Head of caudate nucleus (tissue), 42 donors: Measurements from ENCODE around the gene PRDX6.
"Not testable (repeated sequence)": the region's sequence is repeated elsewhere in the genome, so short reads cannot be mapped to it uniquely, and the experiment has no call there.

ENCODE experiments used
- DNase-seq, 42 donors: peaks; one replicate each; pipeline versions ENCODE4 v3.0.0 to v3.0.0-alpha.2; 2020 to 2021; ENCODE audit warnings: mixed read lengths in 7 of 42
- intact Hi-C: fragments of 100-400 bp; cut with DNase I; formaldehyde crosslinking; loops from one replicate; pipeline ENCODE4 v1.15.0; 2022

PRDX6 gene

DNA sequence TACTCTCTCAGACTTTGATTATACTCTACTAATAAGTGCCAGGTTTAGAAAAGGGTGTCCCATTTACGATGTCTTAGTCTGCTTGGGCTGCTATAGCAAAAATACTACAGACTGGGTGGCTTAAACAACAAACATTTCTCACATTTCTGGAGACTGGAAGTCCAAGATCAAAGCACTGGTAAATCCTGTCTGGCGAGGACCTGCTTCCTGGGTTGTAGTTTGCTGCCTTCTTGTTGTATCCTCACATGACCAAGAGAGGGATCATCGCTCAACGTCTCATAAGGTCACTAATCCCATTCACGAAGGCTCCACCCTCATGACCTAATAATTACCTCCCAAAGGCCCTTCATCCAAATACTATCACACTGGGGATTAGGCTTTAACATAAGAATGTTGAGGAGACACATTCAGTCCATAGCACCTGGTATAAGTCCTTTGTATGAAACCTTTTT is 12.0 kb downstream of the PRDX6 start:
- DNase-seq = no peak
- intact Hi-C loops = no loop called here

DNA sequence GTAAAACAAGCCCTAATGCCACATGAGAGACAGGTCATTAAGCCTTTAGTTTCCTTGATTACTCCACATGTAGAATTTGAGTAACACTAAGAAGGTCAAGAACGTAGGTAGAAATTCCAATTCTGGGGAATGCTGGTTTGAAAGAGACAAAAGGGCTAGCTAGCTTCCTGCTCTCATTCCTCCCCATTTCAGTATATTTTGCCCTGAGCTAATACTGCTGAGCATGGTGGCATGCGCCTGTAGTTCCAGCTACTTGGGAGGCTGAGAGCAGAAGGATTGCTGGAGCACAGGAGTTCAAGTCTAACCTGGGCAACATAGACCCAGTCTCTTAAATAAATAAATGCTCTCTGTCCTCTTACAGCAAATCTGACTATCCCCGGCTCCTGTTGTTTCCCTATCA is 12.8 kb downstream of the PRDX6 start:
- intact Hi-C loops = no loop called here
- DNase-seq = no peak

DNA sequence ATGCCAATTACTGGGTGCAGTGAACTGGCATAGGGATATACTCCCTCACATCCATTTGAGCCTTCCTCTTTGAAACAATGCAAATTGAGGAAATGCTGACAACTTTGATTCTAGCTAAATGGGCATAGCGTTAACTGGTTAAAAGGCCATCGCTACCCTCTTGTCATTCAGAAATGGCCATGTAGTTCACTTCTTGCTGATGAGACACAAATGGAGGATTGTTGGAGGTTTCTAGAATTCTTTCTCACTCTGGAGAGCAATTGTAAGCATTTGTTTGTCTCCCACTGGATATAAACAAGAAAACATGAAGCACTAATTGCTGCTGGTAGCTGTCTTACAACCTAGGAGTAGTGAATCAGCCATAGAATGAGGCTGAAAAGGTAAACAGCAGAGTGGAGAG is 14.4 kb downstream of the PRDX6 start:
- intact Hi-C loops = no loop called here
- DNase-seq = no peak

DNA sequence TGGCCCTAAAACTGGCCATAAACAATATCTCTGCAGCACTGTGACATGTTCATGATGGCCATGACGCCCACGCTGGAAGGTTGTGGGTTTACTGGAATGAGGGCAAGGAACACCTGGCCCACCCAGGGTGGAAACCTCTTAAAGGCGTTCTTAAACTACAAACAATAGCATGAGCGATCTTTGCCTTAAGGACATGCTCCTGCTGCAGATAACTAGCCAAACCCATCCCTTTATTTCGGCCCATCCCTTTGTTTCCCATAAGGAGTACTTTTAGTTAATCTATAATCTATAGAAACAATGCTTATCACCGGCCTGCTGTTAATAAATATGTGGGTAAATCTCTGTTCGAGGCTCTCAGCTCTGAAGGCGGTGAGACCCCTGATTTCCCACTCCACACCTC is 16.0 kb downstream of the PRDX6 start:
- intact Hi-C loops, DNase-seq: not testable (repeated sequence)

DNA sequence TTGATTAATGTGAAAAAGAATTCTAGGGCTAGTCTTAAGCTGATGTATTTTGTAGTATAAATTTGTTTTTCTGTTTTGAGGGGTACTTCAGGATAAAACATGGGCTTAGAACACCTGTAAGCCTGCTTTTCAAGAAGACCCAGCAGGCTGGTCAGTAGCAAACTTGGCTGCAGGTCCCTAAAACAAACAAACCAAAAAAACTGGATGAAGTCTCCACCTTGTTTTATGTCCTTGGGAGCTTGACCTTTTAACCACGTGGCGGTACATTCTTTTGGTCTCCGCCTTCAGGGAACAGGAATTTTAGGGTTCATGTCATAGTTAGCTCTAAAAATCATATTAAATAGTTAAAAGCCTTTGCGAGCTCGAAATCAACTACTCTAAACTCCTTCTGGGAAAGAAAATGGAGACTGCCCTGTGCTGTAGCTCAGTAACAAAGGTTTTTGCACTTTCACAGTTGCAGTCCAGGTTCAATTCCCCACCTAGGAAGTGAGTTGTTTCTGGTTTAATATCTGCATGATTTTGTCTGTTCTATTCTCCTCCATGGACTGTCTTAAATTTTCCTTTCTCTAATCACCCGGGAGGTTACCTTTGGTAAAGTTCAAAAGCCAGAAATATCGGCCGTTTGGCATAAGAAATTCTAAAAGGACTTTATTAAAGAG is 18.6 kb downstream of the PRDX6 start:
- intact Hi-C loops = no loop called here
- DNase-seq = no peak

DNA sequence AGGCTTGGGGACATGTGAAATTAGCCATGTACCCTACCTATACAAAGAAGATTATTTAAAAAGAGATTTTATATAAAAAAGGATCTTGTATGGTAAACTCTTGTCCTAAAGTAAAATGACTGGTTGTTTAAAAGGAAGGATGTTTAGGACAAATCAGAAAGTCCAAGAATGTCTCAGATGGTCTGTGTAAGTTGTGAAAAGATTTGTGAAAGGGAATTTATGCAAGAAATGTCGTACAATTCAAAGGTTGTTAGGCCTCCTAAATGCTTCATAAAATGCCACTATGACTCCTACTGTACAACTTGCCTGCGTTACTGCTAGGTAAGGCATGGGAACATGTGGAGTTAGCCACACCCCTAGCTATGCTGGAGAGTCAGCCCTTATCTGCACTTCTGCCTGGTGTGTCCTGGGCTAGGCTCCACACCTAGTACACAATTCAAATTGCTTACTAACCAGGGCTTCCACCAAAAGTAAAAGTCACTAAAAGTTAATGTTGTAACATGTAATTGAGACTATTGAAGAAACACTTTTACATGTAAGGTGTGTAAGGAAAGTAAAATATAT is 19.7 kb downstream of the PRDX6 start:
- DNase-seq = no peak
- intact Hi-C loops = no loop called here

DNA sequence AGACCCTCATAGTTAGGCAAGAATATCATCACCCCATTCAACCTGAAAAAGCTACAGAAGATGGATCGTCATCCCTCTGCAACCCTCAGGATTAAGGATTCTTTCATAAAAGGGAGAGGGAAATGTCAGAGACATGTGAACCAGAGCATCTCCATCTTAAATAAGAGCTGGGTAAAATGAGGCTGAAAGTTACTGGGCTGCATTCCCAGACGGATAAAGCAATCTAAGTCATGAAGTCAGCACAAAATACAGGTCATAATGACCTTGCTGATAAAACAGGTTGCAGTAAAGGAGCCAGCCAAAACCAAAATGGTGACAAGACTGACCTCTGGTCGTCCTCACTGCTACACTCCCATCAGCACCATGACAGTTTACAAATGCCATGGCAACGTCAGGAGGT is 22.6 kb downstream of the PRDX6 start:
- intact Hi-C loops = no loop called here
- no peak for DNase-seq

DNA sequence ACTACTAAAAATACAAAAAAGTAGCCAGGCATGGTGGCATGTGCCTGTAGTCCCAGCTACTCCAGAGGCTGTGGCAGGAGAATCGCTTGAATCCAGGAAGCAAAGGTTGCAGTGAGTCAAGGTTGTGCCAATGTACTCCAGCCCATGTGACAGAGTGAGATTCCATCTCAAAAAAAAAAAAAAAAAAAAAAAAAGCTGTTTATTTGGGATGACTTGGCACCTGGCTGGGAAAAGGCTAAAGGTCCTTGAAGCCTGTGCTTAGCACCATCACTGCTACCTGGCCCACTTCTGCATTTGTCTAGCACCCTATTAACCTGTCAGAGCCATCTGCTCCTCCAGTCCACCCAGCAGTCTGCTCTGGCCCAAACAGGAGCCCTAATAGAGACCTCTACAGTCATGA is 25.0 kb downstream of the PRDX6 start:
- DNase-seq = no peak
- intact Hi-C loops = no loop called here

DNA sequence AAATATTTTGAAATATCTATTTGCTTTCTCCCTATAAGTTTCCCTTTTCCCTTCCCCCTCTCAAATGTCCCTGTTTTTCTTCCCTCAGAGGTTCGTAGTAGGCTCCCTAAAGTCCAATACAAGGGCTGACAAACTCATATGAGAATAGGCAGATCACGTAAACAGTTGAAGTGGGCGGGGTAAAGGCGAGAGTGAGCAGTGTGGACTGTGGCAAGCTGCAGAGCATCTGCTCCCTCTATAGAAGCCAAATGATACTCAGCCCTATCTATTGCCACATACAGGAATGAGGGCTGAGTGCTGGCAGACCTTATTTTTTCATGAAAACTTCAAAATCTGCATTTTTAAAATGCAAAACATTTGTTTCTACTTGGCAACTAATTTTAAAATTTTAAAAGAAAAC is 26.3 kb downstream of the PRDX6 start:
- intact Hi-C loops = no loop called here
- no peak for DNase-seq

DNA sequence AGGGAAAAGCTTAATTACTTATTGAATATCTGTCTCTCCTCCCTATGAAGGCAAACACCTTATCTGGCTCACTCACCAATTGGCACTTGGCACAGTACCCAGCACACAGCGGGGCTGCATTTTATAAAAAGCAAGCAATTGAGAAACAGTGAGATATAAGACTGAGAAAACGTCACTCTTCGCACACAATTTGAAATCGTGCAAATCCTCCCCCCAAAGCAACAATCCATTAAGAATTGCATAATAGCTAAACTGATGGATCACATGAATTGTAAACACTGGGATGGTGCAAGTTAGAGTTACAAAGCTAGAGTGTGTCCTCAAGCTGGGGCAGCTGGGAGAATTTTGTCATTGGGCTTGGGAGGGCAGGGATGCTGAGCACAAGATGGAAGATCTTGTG is 27.1 kb downstream of the PRDX6 start:
- intact Hi-C loops = no loop called here
- DNase-seq = no peak

DNA sequence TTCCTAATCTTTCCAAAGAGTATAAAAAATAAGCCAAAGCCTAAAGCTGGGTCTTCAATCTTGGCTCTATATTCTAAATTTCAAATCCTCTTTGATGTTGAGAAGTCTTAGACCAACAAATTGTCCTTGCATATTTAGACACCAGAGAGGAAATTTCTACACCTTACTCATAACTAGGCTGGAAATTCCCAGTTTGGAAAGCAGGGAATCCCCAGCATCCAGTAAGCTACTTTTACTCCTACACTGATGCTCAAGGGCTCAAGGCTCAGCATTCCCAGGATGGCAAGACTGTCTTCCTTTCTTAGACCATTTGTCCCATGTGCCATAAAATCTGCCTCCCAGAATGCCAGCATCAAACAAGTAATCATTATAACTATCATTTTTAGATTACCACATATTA is 28.3 kb downstream of the PRDX6 start:
- no peak for DNase-seq
- intact Hi-C loops = no loop called here

DNA sequence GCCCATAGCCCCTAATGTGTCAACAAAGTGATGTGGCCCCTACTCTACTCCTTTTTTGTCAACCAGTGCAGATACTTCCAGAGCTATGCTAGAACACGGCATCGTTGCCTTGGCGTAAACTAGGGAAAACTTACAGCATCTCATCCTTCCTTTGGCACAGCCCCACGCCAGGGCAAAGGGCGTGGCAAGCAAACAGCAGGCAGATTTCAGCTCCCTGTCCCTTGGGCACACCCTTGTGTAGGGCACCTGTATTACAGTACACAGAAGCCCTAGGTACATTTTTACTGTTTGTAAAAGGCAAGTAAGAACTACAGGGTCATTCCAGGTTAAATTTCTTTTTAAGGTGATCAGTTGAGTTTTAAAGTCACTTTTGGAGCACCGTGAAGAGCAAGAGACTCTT is 29.3 kb downstream of the PRDX6 start:
- intact Hi-C loops = no loop called here

DNA sequence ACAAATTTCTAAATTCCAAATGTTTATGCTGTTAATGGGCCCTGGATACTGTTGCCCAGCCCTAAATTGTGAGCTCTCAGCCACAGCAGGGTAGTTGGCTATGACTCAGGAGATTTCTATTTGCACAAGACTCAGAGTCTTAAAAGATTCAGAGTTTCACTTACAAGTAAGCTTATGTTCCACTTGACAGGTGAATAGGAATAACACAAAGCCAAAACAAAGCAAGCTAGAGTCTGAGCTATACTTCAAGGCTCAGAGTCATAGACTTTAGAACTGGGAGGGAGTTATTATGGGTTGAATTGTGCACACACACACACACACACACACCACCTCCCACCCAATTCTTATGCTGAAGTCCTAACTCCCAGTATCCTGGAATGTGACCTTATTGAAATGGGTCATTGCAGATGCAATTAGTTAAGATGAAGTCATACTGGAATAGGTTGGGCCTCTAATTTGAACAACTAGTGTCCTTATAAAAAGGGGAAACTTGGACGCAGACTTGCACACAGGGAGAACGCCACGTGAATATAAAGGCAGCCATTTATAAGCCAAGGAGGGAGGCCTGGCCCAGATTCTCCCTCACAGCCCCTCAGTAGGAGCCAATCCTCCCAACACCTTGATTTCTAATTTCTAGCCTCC is 30.2 kb downstream of the PRDX6 start:
- peak in 4 of 42 donors; percentile 7 to 41 (median 14) for DNase-seq
- intact Hi-C loops = no loop called here

More for the DNA sequence above, 29.3 kb downstream of the PRDX6 start:
- no peak for DNase-seq

DNA sequence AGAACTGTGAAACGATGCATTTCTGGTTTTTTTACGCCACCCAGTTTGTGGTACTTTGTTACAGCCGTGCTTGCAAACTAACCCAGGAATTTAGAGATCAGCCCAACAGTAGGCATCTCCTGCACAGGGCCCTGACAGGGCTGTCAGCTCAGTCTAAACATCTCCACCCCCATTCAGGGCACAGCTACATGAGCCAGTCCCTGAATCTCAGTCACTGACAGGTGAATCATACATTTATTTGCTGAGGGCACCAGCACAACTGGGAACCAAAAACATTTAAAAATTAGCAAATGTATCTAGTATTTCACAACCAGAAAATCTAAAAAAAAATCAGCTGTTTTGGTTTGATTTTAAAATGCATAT is 30.7 kb downstream of the PRDX6 start:
- DNase-seq = peak in 12 of 42 donors; percentile 3 to 66 (median 18)
- intact Hi-C loops = no loop called here

DNA sequence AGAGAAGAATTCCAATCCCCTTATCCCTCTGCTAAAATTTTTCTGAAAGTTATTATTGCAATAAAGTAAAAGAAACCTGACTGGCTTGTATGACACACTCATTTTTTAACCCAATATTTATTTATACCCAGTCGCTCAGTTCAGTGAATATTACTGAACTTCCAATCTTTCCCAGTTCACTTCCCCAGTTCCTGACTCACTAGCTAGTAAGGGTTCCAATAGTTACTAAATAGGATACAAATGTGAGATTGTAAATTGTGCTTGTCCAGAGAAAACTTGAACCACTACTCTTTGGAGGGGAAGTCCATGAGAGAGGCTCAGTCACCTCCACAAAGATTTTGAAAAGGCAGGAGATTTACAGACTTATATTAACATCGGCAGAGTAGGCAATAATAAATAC is 31.4 kb downstream of the PRDX6 start:
- intact Hi-C loops = no loop called here
- no peak for DNase-seq

DNA sequence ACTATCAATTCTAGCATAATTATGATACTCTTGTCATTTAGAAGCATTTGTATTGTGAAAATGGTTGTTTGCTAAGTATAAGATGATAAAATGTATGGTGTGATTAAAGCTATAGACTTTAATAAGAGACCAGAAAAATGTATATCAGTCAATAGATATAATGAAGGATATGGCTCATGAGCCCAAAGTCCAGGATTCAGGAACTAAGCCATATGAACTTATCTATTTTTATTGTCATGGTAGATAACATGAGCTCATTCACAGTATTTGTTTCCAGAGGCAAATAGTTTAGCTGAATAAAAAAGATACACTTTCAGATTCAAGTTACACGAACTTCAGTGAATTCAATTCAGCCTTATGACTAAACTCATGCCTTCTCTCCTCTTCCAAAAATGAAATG is 32.7 kb downstream of the PRDX6 start:
- intact Hi-C loops = no loop called here

DNA sequence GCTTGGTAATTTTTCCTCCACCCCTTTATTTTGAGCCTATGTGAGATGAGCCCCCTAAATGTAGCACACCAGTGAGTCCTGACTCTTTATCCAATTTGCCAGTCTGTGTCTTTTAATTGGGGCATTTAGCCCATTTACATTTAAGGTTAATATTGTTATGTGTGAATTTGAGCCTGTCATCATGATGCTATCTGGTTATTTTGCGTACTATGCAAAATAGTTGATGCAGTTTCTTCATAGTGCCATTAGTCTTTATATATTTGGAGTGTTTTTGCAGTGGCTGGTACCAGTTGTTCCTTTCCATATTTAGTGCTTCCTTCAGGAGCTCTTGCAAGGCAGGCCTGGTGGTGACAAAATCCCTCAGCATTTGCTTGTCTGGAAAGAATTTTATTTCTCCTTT is 37.4 kb downstream of the PRDX6 start:
- DNase-seq, intact Hi-C loops: not testable (repeated sequence)

More for the DNA sequence above, 32.7 kb downstream of the PRDX6 start:
- no peak for DNase-seq

DNA sequence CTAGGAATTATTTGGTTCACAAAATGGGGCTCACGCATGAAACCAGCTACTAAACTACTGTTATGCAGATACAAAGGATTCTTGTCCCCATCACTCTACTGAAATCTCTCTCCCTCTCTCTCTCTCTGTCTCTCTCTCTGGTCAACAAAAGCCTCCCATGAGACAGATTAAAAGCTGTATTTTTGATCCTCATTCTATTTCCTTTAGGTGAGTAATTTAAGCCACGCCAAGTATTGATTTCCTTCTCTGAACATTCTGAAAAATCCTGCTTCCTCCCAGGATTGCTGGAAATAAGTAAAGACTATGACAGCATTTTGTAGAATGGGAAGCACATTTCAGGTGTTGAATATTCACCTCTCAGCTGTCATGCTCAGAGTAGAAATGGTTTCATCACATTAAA is 43.7 kb downstream of the PRDX6 start:
- no peak for DNase-seq
- intact Hi-C loops = no loop called here

DNA sequence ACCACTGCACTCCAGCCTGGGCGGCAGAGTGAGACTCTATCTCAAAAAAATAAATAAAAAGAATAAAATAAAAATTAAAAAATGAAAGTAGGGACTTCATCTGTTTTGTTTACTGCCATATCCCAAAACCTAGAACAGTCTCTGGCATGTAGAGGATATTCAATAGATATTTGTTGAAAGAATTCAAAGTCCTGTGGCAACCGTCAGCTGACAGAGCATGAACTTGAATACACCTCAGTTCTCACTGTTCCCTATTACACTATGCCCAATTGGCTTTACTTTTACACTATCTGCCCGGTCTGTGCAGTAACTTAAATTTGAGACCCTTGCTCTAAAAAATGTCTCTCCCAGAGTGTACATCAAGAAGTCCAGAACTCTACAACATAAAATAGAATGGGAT is 46.2 kb downstream of the PRDX6 start:
- DNase-seq = no peak

DNA sequence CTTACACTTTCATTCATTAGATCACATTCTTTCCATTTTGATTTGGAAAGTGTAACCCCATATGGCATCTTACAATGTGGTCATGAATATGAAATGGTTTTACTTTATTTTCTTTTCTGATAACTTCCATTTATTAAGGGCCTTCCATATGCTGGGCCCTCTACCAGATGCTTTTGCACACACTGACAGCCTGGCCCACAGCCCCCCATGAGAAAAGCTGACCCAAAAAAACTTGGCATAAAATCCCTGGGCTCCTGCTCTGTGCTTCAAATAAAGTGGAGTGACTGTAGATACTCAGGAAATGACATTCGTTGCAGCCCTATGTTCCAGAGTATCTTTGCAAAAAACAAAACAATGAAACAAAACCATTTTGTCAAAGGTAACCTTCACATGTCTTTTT is 48.8 kb downstream of the PRDX6 start:
- intact Hi-C loops = no loop called here

More for the DNA sequence above, 46.2 kb downstream of the PRDX6 start:
- intact Hi-C loops = no loop called here

More for the DNA sequence above, 48.8 kb downstream of the PRDX6 start:
- no peak for DNase-seq
